Measurements from ENCODE around the gene CYSLTR2.

GRCh38 chr13:48624858-48625257 lies 28.9 kb upstream of the CYSLTR2 start:
- TF ChIP-seq CTCF (IDR thresholded peaks at IDR 0.05): no peak
- TF ChIP-seq POLR2AphosphoS5 (IDR thresholded peaks at IDR 0.05): no peak
- TF ChIP-seq POLR2A (IDR thresholded peaks at IDR 0.05): no peak

Data from prostate gland (tissue), 2 donors.